A549 (cell line): Measurements from ENCODE around the gene CFAP61. TPM values are rescaled to one million over a fixed set of nuclear protein-coding genes. Genes with fewer than 3 reads are reported as not detected.

Source experiments
- ATAC-seq, 2 experiments: fragments of 200-7000 bp in 1 of 2; fragments of >200 bp in 1 of 2; cut with Nextera tagmentation in 1 of 2; cut with Tn5 transposase in 1 of 2; 3 replicates each; pipeline versions ENCODE4 v1.8.0 to v1.9.1; 2018 to 2020; ENCODE audit warnings: mild to moderate bottlenecking in 1 of 2, moderate library complexity in 1 of 2
- CTCF ChIA-PET: fragments of 300-600 bp; sonication (Branson Sonifier 250); formaldehyde crosslinking; extraction: SDS; loops from one replicate; lab custom pipeline; 2021; ENCODE audit warnings: antibody characterized with exemption, inconsistent platforms; lab: Yijun Ruan, JAX
- POLR2A ChIA-PET: fragments of 350-600 bp; formaldehyde crosslinking; extraction: SDS; loops from one replicate; lab custom pipeline; 2021; ENCODE audit warnings: antibody characterized with exemption, inconsistent platforms; lab: Yijun Ruan, JAX
- DNase-seq, 2 experiments: peaks; one replicate each; pipeline versions ENCODE4 v3.0.0 to v3.0.0-alpha.2; 2011 to 2016; ENCODE audit warnings: low read depth in 1 of 2, low spot score in 1 of 2
- FAIRE-seq: peaks from 2 replicates; lab custom pipeline; 2011; peaks lifted over from hg19 to GRCh38; lab: Jason Lieb, UNC
- H3K27ac ChIP-seq, 2 experiments: fragments of >200 bp; sonication (Bioruptor Twin); formaldehyde crosslinking; 3 replicates each; pipeline ENCODE4 v1.5.1; 2016 to 2017
- H3K4me1 ChIP-seq: fragments of >200 bp; sonication (Bioruptor Twin); formaldehyde crosslinking; 3 replicates; pipeline ENCODE4 v1.6.1; 2016
- H3K4me2 ChIP-seq: fragments of >200 bp; sonication (Bioruptor Twin); formaldehyde crosslinking; 3 replicates; pipeline ENCODE4 v1.6.1; 2016
- H3K4me3 ChIP-seq: fragments of >200 bp; sonication (Bioruptor Twin); formaldehyde crosslinking; 3 replicates; pipeline ENCODE4 v1.5.1; 2016
- H3K9me3 ChIP-seq: fragments of >200 bp; sonication (Bioruptor Twin); formaldehyde crosslinking; 3 replicates; pipeline ENCODE4 v1.6.1; 2016
- ATOH8 ChIP-seq: fragments of 250-450 bp; sonication (Bioruptor Pico); IDR thresholded peaks from 2 replicates; pipeline ENCODE4 v1.5.0; 2020; ENCODE audit warnings: low read depth, mild to moderate bottlenecking, moderate library complexity
- BCL3 ChIP-seq: fragments of >200 bp; sonication (Bioruptor Twin); formaldehyde crosslinking; IDR thresholded peaks from 3 replicates; pipeline ENCODE4 v1.6.1; 2016
- CBX2 ChIP-seq: fragments of 200-600 bp; sonication (generic); IDR thresholded peaks from 2 replicates; pipeline ENCODE4 v1.6.1; 2016; ENCODE audit warnings: low read depth, mild to moderate bottlenecking, borderline replicate concordance
- CBX8 ChIP-seq: fragments of 200-600 bp; sonication (generic); IDR thresholded peaks from 2 replicates; pipeline ENCODE4 v1.6.1; 2016
- CHD2 ChIP-seq: fragments of 150-350 bp; IDR thresholded peaks from 2 replicates; pipeline ENCODE4 v1.6.1; 2014; ENCODE audit warnings: low read length; ENCODE audit not compliant: partially characterized antibody
- CHD4 ChIP-seq: fragments of 200-600 bp; sonication (generic); IDR thresholded peaks from 2 replicates; pipeline ENCODE4 v1.6.1; 2016; ENCODE audit warnings: antibody characterized with exemption, mild to moderate bottlenecking, borderline replicate concordance
- CTCF ChIP-seq: fragments of >200 bp; sonication (Bioruptor Twin); formaldehyde crosslinking; IDR thresholded peaks from 3 replicates; pipeline ENCODE4 v1.5.1; 2016
- EHF ChIP-seq: fragments of 250-450 bp; sonication (Bioruptor Pico); IDR thresholded peaks from 2 replicates; pipeline ENCODE4 v1.5.0; 2020; ENCODE audit warnings: mild to moderate bottlenecking
- EHMT2 ChIP-seq: fragments of 200-600 bp; sonication (generic); IDR thresholded peaks from 2 replicates; pipeline ENCODE4 v1.6.1; 2016; ENCODE audit warnings: antibody characterized with exemption, low read depth, mild to moderate bottlenecking, moderate library complexity
- ELK1 ChIP-seq: fragments of 150-350 bp; IDR thresholded peaks from 2 replicates; pipeline ENCODE4 v1.6.1; 2014; ENCODE audit warnings: low read depth, mild to moderate bottlenecking, low read length
- EP300 ChIP-seq, 2 experiments: fragments of >200 bp; sonication (Bioruptor Twin); formaldehyde crosslinking; IDR thresholded peaks; 2 replicates in 1 of 2; 3 replicates in 1 of 2; pipeline ENCODE4 v1.6.1; 2016 to 2017
- ESRRA ChIP-seq: fragments of 150-350 bp; IDR thresholded peaks from 2 replicates; pipeline ENCODE4 v1.6.1; 2014; ENCODE audit warnings: mild to moderate bottlenecking, low read length, borderline replicate concordance
- FOSL2 ChIP-seq, 2 experiments: fragments of 450-650 bp in 1 of 2; fragments of >200 bp in 1 of 2; sonication (Bioruptor Twin) in 1 of 2; formaldehyde crosslinking; IDR thresholded peaks; 2 replicates each; pipeline versions ENCODE4 v1.5.0 to v1.6.1; 2016 to 2020; ENCODE audit warnings: mild to moderate bottlenecking in 1 of 2, moderate library complexity in 1 of 2
- GATA3 ChIP-seq: IDR thresholded peaks from 2 replicates; pipeline ENCODE4 v1.6.1; 2012; ENCODE audit warnings: borderline replicate concordance
- HDAC2 ChIP-seq: fragments of 200-600 bp; sonication (generic); IDR thresholded peaks from 2 replicates; pipeline ENCODE4 v1.6.1; 2016
- HES2 ChIP-seq: fragments of >200 bp; sonication (Bioruptor Twin); formaldehyde crosslinking; IDR thresholded peaks from 2 replicates; pipeline ENCODE4 v1.6.1; 2016
- HEYL ChIP-seq: fragments of 250-450 bp; sonication (Bioruptor Pico); IDR thresholded peaks from 2 replicates; pipeline ENCODE4 v1.8.0; 2021; ENCODE audit warnings: mild to moderate bottlenecking, moderate library complexity
- JUN ChIP-seq, 2 experiments: fragments of >200 bp; sonication (Bioruptor Twin); formaldehyde crosslinking; IDR thresholded peaks; 2 replicates in 1 of 2; 3 replicates in 1 of 2; pipeline ENCODE4 v1.6.1; 2016 to 2017
- JUNB ChIP-seq: fragments of >200 bp; sonication (Bioruptor Twin); formaldehyde crosslinking; IDR thresholded peaks from 2 replicates; pipeline ENCODE4 v1.6.1; 2016
- KDM1A ChIP-seq: fragments of 200-600 bp; sonication (generic); IDR thresholded peaks from 2 replicates; pipeline ENCODE4 v1.6.1; 2016; ENCODE audit warnings: low read depth, mild to moderate bottlenecking
- NPAS2 ChIP-seq: fragments of 250-450 bp; sonication (Bioruptor Pico); IDR thresholded peaks from 2 replicates; pipeline ENCODE4 v1.8.0; 2022; ENCODE audit warnings: mild to moderate bottlenecking, moderate library complexity, borderline replicate concordance
- PHF8 ChIP-seq: fragments of 200-600 bp; sonication (generic); IDR thresholded peaks from 2 replicates; pipeline ENCODE4 v1.6.1; 2016; ENCODE audit warnings: low read depth, mild to moderate bottlenecking, antibody characterized with exemption, moderate library complexity, borderline replicate concordance
- POLR2A ChIP-seq: IDR thresholded peaks from 2 replicates; pipeline ENCODE4 v1.6.1; 2012; ENCODE audit warnings: mild to moderate bottlenecking, low read length
- RAD21 ChIP-seq, 2 experiments: fragments of >200 bp in 1 of 2; sonication (Bioruptor Twin) in 1 of 2; formaldehyde crosslinking in 1 of 2; IDR thresholded peaks in 1 of 2; conservative IDR thresholded peaks in 1 of 2; 2 replicates in 1 of 2; 3 replicates in 1 of 2; pipeline ENCODE4 v1.6.1; 2012 to 2018; ENCODE audit warnings: inconsistent platforms in 1 of 2
- REST ChIP-seq: fragments of 200-600 bp; sonication (generic); IDR thresholded peaks from 2 replicates; pipeline ENCODE4 v1.6.1; 2016; ENCODE audit warnings: antibody characterized with exemption, mild to moderate bottlenecking, moderate library complexity
- RFX5 ChIP-seq: fragments of 450-650 bp; IDR thresholded peaks from 2 replicates; pipeline ENCODE4 v1.7.1; 2014; ENCODE audit warnings: antibody characterized with exemption, mild to moderate bottlenecking, moderate library complexity
- SREBF2 ChIP-seq: fragments of 450-650 bp; IDR thresholded peaks from 2 replicates; pipeline ENCODE4 v1.6.1; 2014; ENCODE audit warnings: mild to moderate bottlenecking, moderate library complexity
- TFCP2L1 ChIP-seq: fragments of 250-450 bp; sonication (Bioruptor Pico); IDR thresholded peaks from 2 replicates; pipeline ENCODE4 v1.5.0; 2021; ENCODE audit warnings: mild to moderate bottlenecking
- USF2 ChIP-seq: fragments of 450-650 bp; IDR thresholded peaks from 2 replicates; pipeline ENCODE4 v1.6.1; 2014; ENCODE audit warnings: antibody characterized with exemption
- WGBS: methylation state at CpG from one replicate; pipeline ENCODE4 v1.1.6; 2017; ENCODE audit errors: missing lambda C conversion rate; 5-methylcytosine and 5-hydroxymethylcytosine counted together
- polyA plus RNA-seq, 4 experiments: library from polyadenylated mRNA; depleted of rRNA in 3 of 4; stranded (reverse); fragments of >200 nt; fragmentation: RNase III in 1 of 4; extraction: RNeasy Plus Mini Kit Qiagen cat#74134 plus additional on column Dnase treatment in 1 of 4; gene quantifications; 2 replicates in 3 of 4; 3 replicates in 1 of 4; pipeline ENCODE4 v1.2.3, GENCODE V29; 2011 to 2017

Gene CFAP61
- polyA plus RNA-seq, 2 of the 4 experiments (the other 2 are of a cell fraction): 0.39 to 0.70 TPM

GRCh38 chr20:20017001-20017843, 35.1 kb upstream of the CFAP61 start, which contains the start of gene NAA20:
NAA20 (plus strand) TSS chr20:20017362; CDS start chr20:20017397, 35 bp downstream.
- CTCF ChIA-PET: interaction anchor here (0.7 to 3.9 kb wide), 34 partner anchors 9 to 679 kb away, joined by 3 to 27 read pairs (median 4); partner anchors contain the start of genes CFAP61 and CRNKL1
- WGBS: under 1% methylated on average over 34 of the region's 81 CpGs
- Histone ChIP-seq H3K9me3 (no peaks in the 10 kb centered on the region), H3K27ac (peak within 1 kb of the TSS; percentile 93 to 94), H3K4me1 (peaks cover 22% of the 10 kb centered on the region), H3K4me3 (peak within 1 kb of the TSS; percentile 95), H3K4me2 (peak within 1 kb of the TSS; percentile 97)
- ATAC-seq (peak; percentile 99), FAIRE-seq (no peak), DNase-seq (peak; percentile 98)
- POLR2A ChIA-PET: interaction anchor here (0.6 to 2.8 kb wide), 16 partner anchors 10 to 1877 kb away, joined by 3 to 26 read pairs (median 4); partner anchors contain the start of genes CFAP61, CRNKL1 and RIN2
- TF ChIP-seq GATA3 (peak; percentile 28; the same call in 1 of the 2 replicates), JUN (IDR thresholded peaks at IDR 0.05) (peak; percentile 83 to 94; a peak in 4 of 5 replicates), FOSL2 (IDR thresholded peaks at IDR 0.05) (no peak), FOSL2 (CRISPR knock-in tag; IDR thresholded peaks at IDR 0.05) (peak; percentile 20; the same call in 1 of the 2 replicates), BCL3 (no peak), POLR2A (peak; percentile 62), HEYL (CRISPR knock-in tag) (no peak), CHD4 (no peak), USF2 (no peak), JUNB (no peak), HES2 (no peak), EP300 (IDR thresholded peaks at IDR 0.05) (no peak), RAD21 (conservative IDR thresholded peaks at IDR 0.05 in 1 of 2, IDR thresholded peaks at IDR 0.05 in 1 of 2) (peak; percentile 59 to 66), ESRRA (no peak), EHF (no peak), ELK1 (no peak), CHD2 (no peak), HDAC2 (no peak), PHF8 (peak; percentile 93), TFCP2L1 (CRISPR knock-in tag) (no peak), SREBF2 (no peak), CBX2 (no peak), CBX8 (no peak), CTCF (peak; percentile 59), ATOH8 (CRISPR knock-in tag) (no peak), KDM1A (no peak), REST (peak; percentile 29; the same call in 1 of the 2 replicates), NPAS2 (CRISPR knock-in tag) (no peak), EHMT2 (no peak), RFX5 (no peak)
